Measurements from ENCODE around the gene KANK4. TPM values are rescaled to one million over a fixed set of nuclear protein-coding genes. Genes with fewer than 3 reads are reported as not detected.
A peak's percentile ranks its signal among the peaks of the same experiment; 100 is the strongest.

The KANK4 gene
- total RNA-seq, 2 donors from 2014 or later = 0.46 to 0.70 TPM

DNA sequence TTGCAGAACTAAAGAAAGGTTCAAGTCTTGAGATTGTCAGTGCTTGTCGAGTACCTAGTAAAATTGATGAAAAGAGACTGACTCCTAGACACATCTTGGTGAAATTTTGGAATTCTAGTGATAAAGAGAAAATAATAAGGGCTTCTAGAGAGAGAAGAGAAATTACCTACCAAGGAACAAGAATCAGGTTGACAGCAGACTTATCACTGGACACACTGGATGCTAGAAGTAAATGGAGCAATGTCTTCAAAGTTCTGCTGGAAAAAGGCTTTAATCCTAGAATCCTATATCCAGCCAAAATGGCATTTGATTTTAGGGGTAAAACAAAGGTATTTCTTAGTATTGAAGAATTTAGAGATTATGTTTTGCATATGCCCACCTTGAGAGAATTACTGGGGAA is 108.3 kb downstream of the KANK4 start:
- WGBS, 2 experiments (ENCODE audit: insufficient coverage in 1 of 2, insufficient read length in 1 of 2) = 98 to 100% methylated on average over 1 of the region's 1 CpG
- Mint-ChIP-seq H3K9me3 (peaks cover 31% of the 10 kb centered on the region), H3K4me1 (peaks cover 18% of the 10 kb centered on the region), H3K27me3 (ENCODE audit: insufficient read depth) (no peaks in the 10 kb centered on the region), H3K27ac (no peak overlapping the region), H3K4me3 (no peak overlapping the region), H3K36me3 (ENCODE audit: low read depth) (peaks cover 76% of the 10 kb centered on the region)
- Histone ChIP-seq H3K4me3 (ENCODE audit: low read length) (no peak overlapping the region), H3K4me1 (ENCODE audit: control insufficient read depth, insufficient read depth, low read length) (no peaks in the 10 kb centered on the region), H3K36me3 (ENCODE audit: control insufficient read depth, insufficient read depth, low read length) (peaks cover 58% of the 10 kb centered on the region), H3K27me3 (ENCODE audit: control insufficient read depth, insufficient read depth, low read length, poor library complexity, severe bottlenecking) (no peaks in the 10 kb centered on the region), H3K9ac (ENCODE audit: extremely low read depth, low read length, poor library complexity, severe bottlenecking) (no peak overlapping the region), H3K27ac (ENCODE audit: low read depth, low read length) (no peak overlapping the region), H3K9me3 (ENCODE audit: control insufficient read depth, low read length) (peaks cover 50% of the 10 kb centered on the region)
- no peak for TF ChIP-seq CTCF (conservative IDR thresholded peaks at IDR 0.05)
- DNase-seq = no peak

DNA sequence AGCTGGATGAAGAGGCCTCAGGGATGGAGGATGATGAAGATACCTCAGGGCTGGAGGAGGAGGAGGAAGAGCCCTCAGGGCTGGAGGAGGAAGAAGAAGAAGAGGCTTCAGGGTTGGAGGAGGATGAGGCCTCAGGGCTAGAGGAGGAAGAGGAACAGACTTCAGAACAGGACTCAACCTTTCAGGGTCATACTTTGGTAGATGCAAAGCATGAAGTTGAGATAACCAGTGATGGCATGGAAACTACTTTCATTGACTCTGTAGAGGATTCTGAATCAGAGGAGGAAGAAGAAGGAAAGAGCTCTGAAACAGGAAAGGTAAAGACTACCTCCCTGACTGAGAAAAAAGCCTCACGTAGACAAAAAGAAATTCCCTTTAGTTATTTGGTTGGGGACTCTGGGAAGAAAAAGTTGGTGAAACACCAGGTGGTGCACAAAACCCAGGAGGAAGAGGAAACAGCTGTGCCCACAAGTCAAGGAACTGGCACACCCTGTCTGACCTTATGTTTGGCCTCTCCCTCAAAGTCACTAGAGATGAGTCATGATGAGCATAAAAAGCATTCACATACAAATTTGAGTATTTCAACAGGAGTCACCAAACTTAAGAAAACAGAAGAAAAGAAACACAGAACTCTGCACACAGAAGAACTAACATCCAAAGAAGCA is 109.2 kb downstream of the KANK4 start:
- no peak overlapping the region for H3K4me3 Mint-ChIP-seq
- peak; percentile 29 for DNase-seq
- no peaks in the 10 kb centered on the region for H3K27me3 Mint-ChIP-seq (ENCODE audit: insufficient read depth)
- peaks cover 18% of the 10 kb centered on the region for H3K4me1 Mint-ChIP-seq
- peaks cover 31% of the 10 kb centered on the region for H3K9me3 Mint-ChIP-seq
- peaks cover 78% of the 10 kb centered on the region for H3K36me3 Mint-ChIP-seq (ENCODE audit: low read depth)
- WGBS, 2 experiments (ENCODE audit: insufficient coverage in 1 of 2, insufficient read length in 1 of 2) = 97% methylated on average over 1 of the region's 1 CpG; no CpG with 5 or more reads in 1 of the 2 experiments
- Histone ChIP-seq H3K27ac (ENCODE audit: low read depth, low read length) (no peak overlapping the region), H3K27me3 (ENCODE audit: control insufficient read depth, insufficient read depth, low read length, poor library complexity, severe bottlenecking) (no peaks in the 10 kb centered on the region), H3K9ac (ENCODE audit: extremely low read depth, low read length, poor library complexity, severe bottlenecking) (no peak overlapping the region), H3K4me3 (ENCODE audit: low read length) (peak overlapping the region; percentile 17), H3K36me3 (ENCODE audit: control insufficient read depth, insufficient read depth, low read length) (peaks cover 64% of the 10 kb centered on the region), H3K9me3 (ENCODE audit: control insufficient read depth, low read length) (peaks cover 54% of the 10 kb centered on the region), H3K4me1 (ENCODE audit: control insufficient read depth, insufficient read depth, low read length) (no peaks in the 10 kb centered on the region)
- TF ChIP-seq CTCF (conservative IDR thresholded peaks at IDR 0.05) = no peak
- no peak overlapping the region for H3K27ac Mint-ChIP-seq

GRCh38 chr1:62208970-62209369 is 110.3 kb downstream of the KANK4 start:
- peaks cover 83% of the 10 kb centered on the region for H3K36me3 Mint-ChIP-seq (ENCODE audit: low read depth)
- 57 to 83% methylated on average over 1 of the region's 1 CpG for WGBS, 2 experiments (ENCODE audit: insufficient coverage in 1 of 2, insufficient read length in 1 of 2)
- peaks cover 72% of the 10 kb centered on the region for H3K36me3 ChIP-seq (ENCODE audit: control insufficient read depth, insufficient read depth, low read length)
- no peaks in the 10 kb centered on the region for H3K4me1 ChIP-seq (ENCODE audit: control insufficient read depth, insufficient read depth, low read length)
- DNase-seq = peak; percentile 12
- peak overlapping the region; percentile 41 for H3K27ac Mint-ChIP-seq
- H3K27me3 ChIP-seq (ENCODE audit: control insufficient read depth, insufficient read depth, low read length, poor library complexity, severe bottlenecking) = no peaks in the 10 kb centered on the region
- H3K9me3 ChIP-seq (ENCODE audit: control insufficient read depth, low read length) = peaks cover 62% of the 10 kb centered on the region
- H3K4me3 ChIP-seq (ENCODE audit: low read length) = peak overlapping the region; percentile 11
- no peak overlapping the region for H3K27ac ChIP-seq (ENCODE audit: low read depth, low read length)
- H3K9ac ChIP-seq (ENCODE audit: extremely low read depth, low read length, poor library complexity, severe bottlenecking) = no peak overlapping the region
- peaks cover 18% of the 10 kb centered on the region for H3K4me1 Mint-ChIP-seq
- peaks cover 31% of the 10 kb centered on the region for H3K9me3 Mint-ChIP-seq
- no peaks in the 10 kb centered on the region for H3K27me3 Mint-ChIP-seq (ENCODE audit: insufficient read depth)
- TF ChIP-seq CTCF (conservative IDR thresholded peaks at IDR 0.05) = no peak
- no peak overlapping the region for H3K4me3 Mint-ChIP-seq

Data from endodermal cell (in vitro differentiated cells).